Breast epithelium (tissue), 3 donors: Measurements from ENCODE around the gene TPRG1.

Experiments used
- CTCF ChIP-seq, 3 donors: fragments of 450-650 bp; IDR thresholded peaks; one replicate each; pipeline ENCODE4 v1.5.1; 2016 to 2017; ENCODE audit warnings: antibody characterized with exemption in 3 of 3, mild to moderate bottlenecking in 3 of 3, moderate library complexity in 3 of 3
- POLR2A ChIP-seq: fragments of 450-650 bp; IDR thresholded peaks from one replicate; pipeline ENCODE4 v1.6.1; 2016; ENCODE audit warnings: antibody characterized with exemption, mild to moderate bottlenecking, moderate library complexity
- POLR2AphosphoS5 ChIP-seq, 3 donors: sonication (generic); formaldehyde crosslinking; IDR thresholded peaks; one replicate each; pipeline ENCODE4 v1.6.1; 2017; ENCODE audit warnings: antibody characterized with exemption in 3 of 3

- TF ChIP-seq CTCF (IDR thresholded peaks at IDR 0.05) (no peak), POLR2AphosphoS5 (IDR thresholded peaks at IDR 0.05) (no peak), POLR2A (no peak)
Observed at GRCh38 chr3:189297932-189298331, 126.2 kb downstream of the TPRG1 start.
